WTC11 (cell line): Measurements from ENCODE around the gene FMR1NB. TPM values are rescaled to one million over a fixed set of nuclear protein-coding genes. Genes with fewer than 3 reads are reported as not detected.

ENCODE experiments used
- ATAC-seq: fragments of 200-7000 bp; cut with Tn5 transposase; 2 replicates; pipeline ENCODE4 v1.10.0; 2021; ENCODE audit warnings: mild to moderate bottlenecking, moderate library complexity
- CTCF ChIA-PET: fragments of 300-600 bp; sonication (Branson Sonifier 250); formaldehyde crosslinking; loops from one replicate; lab custom pipeline; 2021; ENCODE audit warnings: antibody characterized with exemption; lab: Charles Lee
- POLR2A ChIA-PET: fragments of 350-600 bp; sonication (Branson Sonifier 250); formaldehyde crosslinking; loops from one replicate; lab custom pipeline; 2021; ENCODE audit warnings: antibody characterized with exemption; lab: Charles Lee
- DNase-seq: peaks from one replicate; pipeline ENCODE4 v3.0.0; 2021; ENCODE audit warnings: low spot score
- H3K27ac Mint-ChIP-seq: 2 replicates; pipeline ENCODE4 v1.8.0; 2021; ENCODE audit warnings: mixed read lengths
- H3K27me3 Mint-ChIP-seq: 2 replicates; pipeline ENCODE4 v1.8.0; 2021; ENCODE audit warnings: low read depth, mild to moderate bottlenecking, moderate library complexity, mixed read lengths
- H3K36me3 Mint-ChIP-seq: 2 replicates; pipeline ENCODE4 v1.8.0; 2021; ENCODE audit warnings: mixed read lengths
- H3K4me1 Mint-ChIP-seq: 2 replicates; pipeline ENCODE4 v1.8.0; 2022; ENCODE audit warnings: mixed read lengths
- H3K4me3 Mint-ChIP-seq: 2 replicates; pipeline ENCODE4 v1.8.0; 2021; ENCODE audit warnings: mild to moderate bottlenecking, moderate library complexity, mixed read lengths
- H3K9me3 Mint-ChIP-seq: 2 replicates; pipeline ENCODE4 v1.8.0; 2021; ENCODE audit warnings: mixed read lengths
- ATF2 ChIP-seq: sonication (generic); formaldehyde crosslinking; IDR thresholded peaks from 2 replicates; pipeline ENCODE4 v1.8.1; 2022; ENCODE audit warnings: low read depth, missing genetic modification reagents, borderline replicate concordance
- CDX4 ChIP-seq: fragments of 250-450 bp; sonication (Bioruptor Pico); IDR thresholded peaks from 2 replicates; pipeline ENCODE4 v1.9.0; 2021; ENCODE audit warnings: moderate library complexity, mild to moderate bottlenecking, inconsistent platforms, borderline replicate concordance
- E2F1 ChIP-seq: sonication (generic); formaldehyde crosslinking; IDR thresholded peaks from 2 replicates; pipeline ENCODE4 v1.8.0; 2022; ENCODE audit warnings: mild to moderate bottlenecking, missing genetic modification reagents
- ERG ChIP-seq: fragments of 250-450 bp; sonication (Bioruptor Pico); IDR thresholded peaks from 2 replicates; pipeline ENCODE4 v1.8.0; 2021; ENCODE audit warnings: mild to moderate bottlenecking
- ETV6 ChIP-seq: sonication (generic); formaldehyde crosslinking; IDR thresholded peaks from 2 replicates; pipeline ENCODE4 v1.8.1; 2022; ENCODE audit warnings: mild to moderate bottlenecking, missing genetic modification reagents
- FOXP1 ChIP-seq: sonication (generic); formaldehyde crosslinking; IDR thresholded peaks from 2 replicates; pipeline ENCODE4 v1.8.0; 2022; ENCODE audit warnings: missing genetic modification reagents, mild to moderate bottlenecking, moderate library complexity, borderline replicate concordance
- HMGXB4 ChIP-seq: sonication (generic); formaldehyde crosslinking; IDR thresholded peaks from 2 replicates; pipeline ENCODE4 v1.8.1; 2023; ENCODE audit warnings: mild to moderate bottlenecking, moderate library complexity, missing genetic modification reagents
- MYBL2 ChIP-seq: sonication (generic); formaldehyde crosslinking; IDR thresholded peaks from 2 replicates; pipeline ENCODE4 v1.8.1; 2023; ENCODE audit warnings: mild to moderate bottlenecking, moderate library complexity, missing genetic modification reagents
- NFATC4 ChIP-seq: fragments of 250-450 bp; sonication (Bioruptor Pico); IDR thresholded peaks from 2 replicates; pipeline ENCODE4 v1.9.0; 2021; ENCODE audit warnings: mild to moderate bottlenecking
- PRRX2 ChIP-seq: fragments of 250-450 bp; sonication (Bioruptor Pico); IDR thresholded peaks from 2 replicates; pipeline ENCODE4 v1.8.0; 2021; ENCODE audit warnings: mild to moderate bottlenecking
- RELA ChIP-seq: sonication (generic); formaldehyde crosslinking; IDR thresholded peaks from 2 replicates; pipeline ENCODE4 v1.8.1; 2022; ENCODE audit warnings: missing genetic modification reagents, mild to moderate bottlenecking, borderline replicate concordance
- RORB ChIP-seq: fragments of 250-450 bp; sonication (Bioruptor Pico); IDR thresholded peaks from 2 replicates; pipeline ENCODE4 v1.9.0; 2021; ENCODE audit warnings: mild to moderate bottlenecking
- SOX15 ChIP-seq: fragments of 250-450 bp; sonication (Bioruptor Pico); IDR thresholded peaks from 2 replicates; pipeline ENCODE4 v1.9.0; 2021; ENCODE audit warnings: mild to moderate bottlenecking
- TCF7 ChIP-seq: sonication (generic); formaldehyde crosslinking; IDR thresholded peaks from 2 replicates; pipeline ENCODE4 v1.8.0; 2022; ENCODE audit warnings: mild to moderate bottlenecking, low read depth, missing genetic modification reagents, moderate library complexity
- USF2 ChIP-seq: sonication (generic); formaldehyde crosslinking; IDR thresholded peaks from 2 replicates; pipeline ENCODE4 v1.8.1; 2023; ENCODE audit warnings: mild to moderate bottlenecking, missing genetic modification reagents, moderate library complexity
- ZMAT4 ChIP-seq: fragments of 250-450 bp; sonication (Bioruptor Pico); IDR thresholded peaks from 2 replicates; pipeline ENCODE4 v1.9.0; 2021; ENCODE audit warnings: mild to moderate bottlenecking
- ZNF219 ChIP-seq: sonication (generic); formaldehyde crosslinking; IDR thresholded peaks from 2 replicates; pipeline ENCODE4 v1.8.0; 2023; ENCODE audit warnings: missing genetic modification reagents, mild to moderate bottlenecking, borderline replicate concordance
- ZNF263 ChIP-seq: sonication (generic); formaldehyde crosslinking; IDR thresholded peaks from 2 replicates; pipeline ENCODE4 v1.8.1; 2022; ENCODE audit warnings: low read depth, mild to moderate bottlenecking, moderate library complexity, missing genetic modification reagents
- ZNF425 ChIP-seq: fragments of 250-450 bp; sonication (Bioruptor Pico); conservative IDR thresholded peaks from 2 replicates; pipeline ENCODE4 v1.9.0; 2021; ENCODE audit warnings: mild to moderate bottlenecking
- ZNF532 ChIP-seq: fragments of 250-450 bp; sonication (Bioruptor Pico); IDR thresholded peaks from 2 replicates; pipeline ENCODE4 v1.9.0; 2021; ENCODE audit warnings: mild to moderate bottlenecking, borderline replicate concordance
- ZNF671 ChIP-seq: fragments of 250-450 bp; sonication (Bioruptor Pico); IDR thresholded peaks from 2 replicates; pipeline ENCODE4 v1.8.0; 2021; ENCODE audit warnings: mild to moderate bottlenecking
- total RNA-seq: library from RNA; stranded (reverse); gene quantifications from 3 replicates; pipeline ENCODE4 v1.2.3, GENCODE V29; 2021

FMR1NB gene
- total RNA-seq, 1 experiment from 2014 or later, result not detected

GRCh38 chrX:148067285-148067684 is 86.1 kb downstream of the FMR1NB start:
- Mint-ChIP-seq H3K4me1 (no peaks in the 10 kb centered on the region), H3K9me3 (peaks cover 8% of the 10 kb centered on the region), H3K4me3 (no peak overlapping the region), H3K36me3 (no peaks in the 10 kb centered on the region), H3K27ac (no peak overlapping the region), H3K27me3 (no peaks in the 10 kb centered on the region)
- ATAC-seq, result no peak
- ChIA-PET CTCF (no interaction called here), POLR2A (no interaction called here)
- no peak for TF ChIP-seq ZNF425 (CRISPR knock-in tag)
- TF ChIP-seq ZNF263 (CRISPR knock-in tag), result no peak
- no peak for TF ChIP-seq TCF7 (CRISPR knock-in tag)
- no peak for TF ChIP-seq ZNF219
- no peak for TF ChIP-seq ERG (CRISPR knock-in tag)
- no peak for TF ChIP-seq ATF2 (CRISPR knock-in tag)
- no peak for TF ChIP-seq RELA (CRISPR knock-in tag)
- TF ChIP-seq PRRX2 (CRISPR knock-in tag), result no peak
- no peak for TF ChIP-seq MYBL2 (CRISPR knock-in tag)
- TF ChIP-seq RORB (CRISPR knock-in tag), result no peak
- no peak for TF ChIP-seq HMGXB4
- TF ChIP-seq ZMAT4 (CRISPR knock-in tag), result no peak
- TF ChIP-seq E2F1 (CRISPR knock-in tag), result no peak
- no peak for TF ChIP-seq USF2 (CRISPR knock-in tag)
- no peak for TF ChIP-seq SOX15 (CRISPR knock-in tag)
- no peak for TF ChIP-seq ETV6
- no peak for DNase-seq

- POLR2A ChIA-PET, result no interaction called here
- TF ChIP-seq ZNF671 (CRISPR knock-in tag), result no peak
- TF ChIP-seq CDX4 (CRISPR knock-in tag), result no peak
- TF ChIP-seq ZNF219, result no peak
- TF ChIP-seq NFATC4 (CRISPR knock-in tag), result no peak
- TF ChIP-seq ZNF532, result no peak
- no peak for TF ChIP-seq FOXP1 (CRISPR knock-in tag)
These were observed 88.8 kb downstream of the FMR1NB start for GRCh38 chrX:148069759-148070503.

More at GRCh38 chrX:148069759-148070503, 88.8 kb downstream of the FMR1NB start:
- no peaks in the 10 kb centered on the region for H3K4me1 Mint-ChIP-seq
- no peak for ATAC-seq
- H3K27ac Mint-ChIP-seq, result no peak overlapping the region
- H3K27me3 Mint-ChIP-seq, result no peaks in the 10 kb centered on the region
- H3K36me3 Mint-ChIP-seq, result no peaks in the 10 kb centered on the region
- CTCF ChIA-PET, result no interaction called here
- H3K4me3 Mint-ChIP-seq, result no peak overlapping the region
- no peak for DNase-seq
- peaks cover 8% of the 10 kb centered on the region for H3K9me3 Mint-ChIP-seq
